MCF 10A (cell line): Measurements from ENCODE around the gene CORO1C. TPM values are rescaled to one million over a fixed set of nuclear protein-coding genes. Genes with fewer than 3 reads are reported as not detected.

ENCODE experiments used
- BruUV-seq: library from RNA; stranded (reverse); fragments of 400-500 nt; replicated peaks from 2 replicates; lab custom pipeline; 2021; lab: Mats Ljungman, UMichigan
- CTCF ChIA-PET: fragments of 300-600 bp; sonication (Branson Sonifier 250); formaldehyde crosslinking; extraction: SDS; loops from one replicate; lab custom pipeline; 2021; ENCODE audit warnings: antibody characterized with exemption, inconsistent platforms; lab: Yijun Ruan, JAX
- POLR2A ChIA-PET: fragments of 300-600, 350-650 bp; sonication (Branson Sonifier 250); formaldehyde crosslinking; extraction: SDS; loops from one replicate; lab custom pipeline; 2020; ENCODE audit warnings: antibody characterized with exemption, inconsistent platforms; lab: Yijun Ruan, JAX
- DNase-seq: peaks from one replicate; pipeline ENCODE4 v3.0.0-alpha.2; 2018; ENCODE audit not compliant: unreplicated experiment
- H3K27ac Mint-ChIP-seq: one replicate; pipeline ENCODE4 v1.8.0; 2022; ENCODE audit warnings: mild to moderate bottlenecking, low read depth, mixed read lengths; ENCODE audit not compliant: unreplicated experiment
- H3K27me3 Mint-ChIP-seq: one replicate; pipeline ENCODE4 v1.8.0; 2022; ENCODE audit warnings: mixed read lengths; ENCODE audit not compliant: insufficient read depth, unreplicated experiment
- H3K36me3 Mint-ChIP-seq: one replicate; pipeline ENCODE4 v1.8.0; 2022; ENCODE audit warnings: mild to moderate bottlenecking, moderate library complexity, mixed read lengths; ENCODE audit not compliant: insufficient read depth, unreplicated experiment
- H3K4me1 Mint-ChIP-seq: one replicate; pipeline ENCODE4 v1.8.0; 2022; ENCODE audit warnings: mixed read lengths; ENCODE audit not compliant: insufficient read depth, unreplicated experiment
- H3K4me3 Mint-ChIP-seq: one replicate; pipeline ENCODE4 v1.8.0; 2022; ENCODE audit warnings: mild to moderate bottlenecking, moderate library complexity, mixed read lengths; ENCODE audit not compliant: unreplicated experiment
- H3K9me3 Mint-ChIP-seq: one replicate; pipeline ENCODE4 v1.8.0; 2022; ENCODE audit warnings: mixed read lengths; ENCODE audit not compliant: unreplicated experiment
- intact Hi-C: fragments of 100-400 bp; cut with micrococcal nuclease; formaldehyde crosslinking; loops from 2 replicates; pipeline ENCODE4 v1.14.1; 2022
- total RNA-seq: library from RNA; stranded (reverse); gene quantifications from 2 replicates; pipeline ENCODE4 v1.2.3, GENCODE V29; 2022
- TF ChIP-seq, protein P1 (sequence below): fragments of 200-600 bp; IDR thresholded peaks from one replicate; pipeline ENCODE4 v1.8.0; 2022; ENCODE audit warnings: antibody characterized with exemption, mild to moderate bottlenecking; ENCODE audit not compliant: unreplicated experiment

Gene CORO1C
- total RNA-seq, 1 experiment from 2014 or later = 130 TPM

DNA sequence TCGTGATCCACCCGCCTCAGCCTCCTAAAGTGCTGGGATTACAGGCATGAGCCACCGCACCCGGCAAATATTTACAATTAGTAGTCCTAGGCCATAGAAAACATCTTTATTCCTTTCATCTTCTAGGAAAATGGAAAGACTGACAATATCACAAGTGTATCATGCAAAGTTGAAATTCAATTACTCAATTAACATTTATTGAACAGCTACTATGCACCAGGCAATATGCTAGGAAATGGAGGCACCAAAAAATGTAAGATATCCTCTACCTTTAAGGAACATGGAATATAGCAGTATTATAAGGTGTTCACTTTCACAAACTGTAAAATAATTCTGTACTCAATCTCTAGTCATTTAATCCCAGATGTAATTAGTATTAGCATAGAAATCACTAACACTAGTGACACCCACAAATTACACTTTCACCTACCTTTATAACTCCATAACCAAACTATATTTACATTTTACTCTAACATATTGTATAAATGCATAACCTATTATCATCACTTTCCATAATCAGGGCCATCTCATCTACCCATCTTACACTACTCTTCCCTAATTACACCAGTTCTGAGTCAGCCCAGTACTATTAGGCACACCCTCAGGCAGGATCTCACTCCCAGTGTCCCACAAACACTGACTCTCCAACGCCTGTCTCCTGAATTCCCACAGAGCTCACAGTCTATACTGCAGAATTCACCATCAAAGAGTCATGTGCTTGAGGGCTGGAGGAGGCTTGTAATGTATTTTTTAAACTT, 10.4 kb downstream of the CORO1C start:
- TF ChIP-seq, protein P1, sequence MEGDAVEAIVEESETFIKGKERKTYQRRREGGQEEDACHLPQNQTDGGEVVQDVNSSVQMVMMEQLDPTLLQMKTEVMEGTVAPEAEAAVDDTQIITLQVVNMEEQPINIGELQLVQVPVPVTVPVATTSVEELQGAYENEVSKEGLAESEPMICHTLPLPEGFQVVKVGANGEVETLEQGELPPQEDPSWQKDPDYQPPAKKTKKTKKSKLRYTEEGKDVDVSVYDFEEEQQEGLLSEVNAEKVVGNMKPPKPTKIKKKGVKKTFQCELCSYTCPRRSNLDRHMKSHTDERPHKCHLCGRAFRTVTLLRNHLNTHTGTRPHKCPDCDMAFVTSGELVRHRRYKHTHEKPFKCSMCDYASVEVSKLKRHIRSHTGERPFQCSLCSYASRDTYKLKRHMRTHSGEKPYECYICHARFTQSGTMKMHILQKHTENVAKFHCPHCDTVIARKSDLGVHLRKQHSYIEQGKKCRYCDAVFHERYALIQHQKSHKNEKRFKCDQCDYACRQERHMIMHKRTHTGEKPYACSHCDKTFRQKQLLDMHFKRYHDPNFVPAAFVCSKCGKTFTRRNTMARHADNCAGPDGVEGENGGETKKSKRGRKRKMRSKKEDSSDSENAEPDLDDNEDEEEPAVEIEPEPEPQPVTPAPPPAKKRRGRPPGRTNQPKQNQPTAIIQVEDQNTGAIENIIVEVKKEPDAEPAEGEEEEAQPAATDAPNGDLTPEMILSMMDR = no peak
- BruUV-seq = no TSS peak
- H3K4me3 Mint-ChIP-seq = no peak overlapping the region
- DNase-seq = peak; percentile 63
- H3K36me3 Mint-ChIP-seq = peaks cover 15% of the 10 kb centered on the region
- ChIA-PET POLR2A (interaction anchor here (0.8 to 10.8 kb wide), 9 partner anchors 8 to 137 kb away, joined by 3 to 151 read pairs (median 5); partner anchors contain the start of gene SSH1), CTCF (interaction anchor here (1.4 to 2.3 kb wide), 3 partner anchors 18 to 56 kb away, joined by 3 to 7 read pairs (median 6); no protein-coding TSS in a partner anchor)
- no peaks in the 10 kb centered on the region for H3K9me3 Mint-ChIP-seq
- no peaks in the 10 kb centered on the region for H3K27me3 Mint-ChIP-seq
- H3K4me1 Mint-ChIP-seq = peaks cover 50% of the 10 kb centered on the region
- intact Hi-C loops = no loop called here
- peak overlapping the region; percentile 7 for H3K27ac Mint-ChIP-seq

- peaks cover 17% of the 10 kb centered on the region for H3K4me1 Mint-ChIP-seq
- no peak overlapping the region for H3K4me3 Mint-ChIP-seq
- no peak for DNase-seq
- TF ChIP-seq, protein P1 = no peak
- POLR2A ChIA-PET = interaction anchor here (0.6 to 1.9 kb wide), 6 partner anchors 9 to 28 kb away, joined by 3 to 12 read pairs (median 4); no protein-coding TSS in a partner anchor
- no peaks in the 10 kb centered on the region for H3K27me3 Mint-ChIP-seq
- BruUV-seq = no TSS peak
- no peak overlapping the region for H3K27ac Mint-ChIP-seq
- H3K9me3 Mint-ChIP-seq = no peaks in the 10 kb centered on the region
- intact Hi-C loops = no loop called here
- peaks cover 22% of the 10 kb centered on the region for H3K36me3 Mint-ChIP-seq
- CTCF ChIA-PET = interaction anchor here (1.0 kb wide), 1 partner anchor 16 kb away, joined by 4 read pairs; no protein-coding TSS in a partner anchor
These were observed 14.1 kb downstream of the CORO1C start for GRCh38 chr12:108717243-108717642.

- H3K36me3 Mint-ChIP-seq = peaks cover 20% of the 10 kb centered on the region
- peaks cover 12% of the 10 kb centered on the region for H3K4me1 Mint-ChIP-seq
- ChIA-PET CTCF (interaction anchor here (0.7 kb wide), 1 partner anchor 8 kb away, joined by 4 read pairs; no protein-coding TSS in a partner anchor), POLR2A (interaction anchor here (0.6 to 2.5 kb wide), 4 partner anchors 9 to 29 kb away, joined by 3 to 7 read pairs (median 4); no protein-coding TSS in a partner anchor)
- no peak overlapping the region for H3K4me3 Mint-ChIP-seq
- BruUV-seq = no TSS peak
- no peak overlapping the region for H3K27ac Mint-ChIP-seq
- TF ChIP-seq, protein P1 = no peak
- intact Hi-C loops = no loop called here
- H3K27me3 Mint-ChIP-seq = no peaks in the 10 kb centered on the region
- no peaks in the 10 kb centered on the region for H3K9me3 Mint-ChIP-seq
- DNase-seq = no peak
These were observed 16.5 kb downstream of the CORO1C start for GRCh38 chr12:108714866-108715265.

GRCh38 chr12:108713471-108713870, 17.8 kb downstream of the CORO1C start:
- no peak for DNase-seq
- H3K36me3 Mint-ChIP-seq = peaks cover 17% of the 10 kb centered on the region
- no peak overlapping the region for H3K27ac Mint-ChIP-seq
- no peak overlapping the region for H3K4me3 Mint-ChIP-seq
- H3K9me3 Mint-ChIP-seq = no peaks in the 10 kb centered on the region
- peaks cover 7% of the 10 kb centered on the region for H3K4me1 Mint-ChIP-seq
- H3K27me3 Mint-ChIP-seq = no peaks in the 10 kb centered on the region
- intact Hi-C loops = no loop called here
- CTCF ChIA-PET = interaction anchor here (1.1 kb wide), 1 partner anchor 91 kb away, joined by 3 read pairs; no protein-coding TSS in a partner anchor
- TF ChIP-seq, protein P1 = no peak
- BruUV-seq = no TSS peak
- POLR2A ChIA-PET = interaction anchor here (1.3 to 2.5 kb wide), 5 partner anchors 9 to 49 kb away, joined by 3 to 7 read pairs (median 6); no protein-coding TSS in a partner anchor
